H9 (cell line): ENCODE results near the gene ILK. TPM values are rescaled to one million over a fixed set of nuclear protein-coding genes. Genes with fewer than 3 reads are reported as not detected.

Experiments
- DNase-seq: peaks from one replicate; pipeline ENCODE4 v3.0.0-alpha.2; 2017
- H2AFZ ChIP-seq: one replicate; pipeline ENCODE4 v1.6.1; 2013; ENCODE audit warnings: mild to moderate bottlenecking, low read length, control low read depth, moderate library complexity
- H2AK5ac ChIP-seq: 2 replicates; pipeline ENCODE4 v1.6.1; 2013; ENCODE audit warnings: low read length, control low read depth, mixed read lengths; ENCODE audit not compliant: insufficient read length
- H2BK120ac ChIP-seq: one replicate; pipeline ENCODE4 v1.6.1; 2013; ENCODE audit warnings: low read depth, mild to moderate bottlenecking, low read length, control low read depth, inconsistent platforms; ENCODE audit not compliant: poor library complexity, severe bottlenecking
- H2BK12ac ChIP-seq: 2 replicates; pipeline ENCODE4 v1.6.1; 2013; ENCODE audit warnings: low read length, control low read depth, mixed read lengths, low read depth; ENCODE audit not compliant: insufficient read length
- H2BK15ac ChIP-seq: 2 replicates; pipeline ENCODE4 v1.6.1; 2013; ENCODE audit warnings: low read depth, low read length, control low read depth
- H2BK20ac ChIP-seq: one replicate; pipeline ENCODE4 v1.6.1; 2013; ENCODE audit warnings: low read depth, mild to moderate bottlenecking, low read length, control low read depth, inconsistent platforms; ENCODE audit not compliant: poor library complexity, severe bottlenecking
- H2BK5ac ChIP-seq: 2 replicates; pipeline ENCODE4 v1.6.1; 2013; ENCODE audit warnings: low read length, control low read depth, mixed read lengths; ENCODE audit not compliant: insufficient read length
- H3K14ac ChIP-seq: 2 replicates; pipeline ENCODE4 v1.6.1; 2013; ENCODE audit warnings: low read length, control low read depth; ENCODE audit not compliant: insufficient read depth
- H3K18ac ChIP-seq: 2 replicates; pipeline ENCODE4 v1.6.1; 2013; ENCODE audit warnings: low read depth, mild to moderate bottlenecking, mixed read lengths, low read length, control low read depth; ENCODE audit not compliant: insufficient read length
- H3K23ac ChIP-seq: 2 replicates; pipeline ENCODE4 v1.6.1; 2013; ENCODE audit warnings: low read length, control low read depth, mixed read lengths, low read depth; ENCODE audit not compliant: insufficient read length
- H3K23me2 ChIP-seq: 2 replicates; pipeline ENCODE4 v1.6.1; 2013; ENCODE audit warnings: low read depth, mild to moderate bottlenecking, mixed read lengths, low read length, control low read depth; ENCODE audit not compliant: insufficient read length, poor library complexity, severe bottlenecking
- H3K27ac ChIP-seq: 2 replicates; pipeline ENCODE4 v1.5.1; 2013; ENCODE audit warnings: low read length, control low read depth, mixed read lengths, low read depth; ENCODE audit not compliant: insufficient read length
- H3K27me3 ChIP-seq: 2 replicates; pipeline ENCODE4 v1.6.1; 2013; ENCODE audit warnings: low read length, control low read depth, inconsistent platforms; ENCODE audit not compliant: insufficient read depth
- H3K4ac ChIP-seq: 2 replicates; pipeline ENCODE4 v1.6.1; 2013; ENCODE audit warnings: low read depth, mild to moderate bottlenecking, control low read depth, inconsistent platforms, low read length, moderate library complexity
- H3K4me1 ChIP-seq: 2 replicates; pipeline ENCODE4 v1.6.1; 2013; ENCODE audit warnings: low read length, control low read depth, inconsistent platforms; ENCODE audit not compliant: insufficient read depth
- H3K4me2 ChIP-seq: 2 replicates; pipeline ENCODE4 v1.6.1; 2013; ENCODE audit warnings: low read length, control low read depth, mixed read lengths; ENCODE audit not compliant: insufficient read length, insufficient read depth
- H3K56ac ChIP-seq: 2 replicates; pipeline ENCODE4 v1.6.1; 2013; ENCODE audit warnings: low read depth, mild to moderate bottlenecking, mixed read lengths, low read length, control low read depth; ENCODE audit not compliant: insufficient read length
- H3K79me1 ChIP-seq: 2 replicates; pipeline ENCODE4 v1.6.1; 2013; ENCODE audit warnings: low read depth, mild to moderate bottlenecking, moderate library complexity, low read length, control low read depth, inconsistent platforms; ENCODE audit not compliant: insufficient read depth, poor library complexity, severe bottlenecking
- H3K79me2 ChIP-seq: 2 replicates; pipeline ENCODE4 v1.6.1; 2013; ENCODE audit warnings: low read length, control low read depth, inconsistent platforms; ENCODE audit not compliant: insufficient read depth
- H3K9ac ChIP-seq: 2 replicates; pipeline ENCODE4 v1.6.1; 2013; ENCODE audit warnings: low read length, control low read depth, mixed read lengths; ENCODE audit not compliant: insufficient read length; ENCODE audit errors: extremely low read depth
- H3K9me3 ChIP-seq: one replicate; pipeline ENCODE4 v1.6.1; 2013; ENCODE audit warnings: low read depth, low read length, inconsistent platforms; ENCODE audit not compliant: control insufficient read depth
- H3T11ph ChIP-seq: one replicate; pipeline ENCODE4 v1.6.1; 2013; ENCODE audit warnings: mild to moderate bottlenecking, low read length, control low read depth, inconsistent platforms
- H4K20me1 ChIP-seq: one replicate; pipeline ENCODE4 v1.6.1; 2013; ENCODE audit not compliant: control insufficient read depth, insufficient read length, insufficient read depth
- H4K5ac ChIP-seq: 2 replicates; pipeline ENCODE4 v1.6.1; 2013; ENCODE audit warnings: low read depth, mild to moderate bottlenecking, mixed read lengths, low read length, control low read depth; ENCODE audit not compliant: insufficient read length
- H4K8ac ChIP-seq: replicated peaks from 2 replicates; pipeline ENCODE4 v1.6.1; 2013; ENCODE audit warnings: low read length, control low read depth, mixed read lengths, low read depth; ENCODE audit not compliant: insufficient read length
- H4K91ac ChIP-seq: 2 replicates; pipeline ENCODE4 v1.6.1; 2013; ENCODE audit warnings: low read depth, mild to moderate bottlenecking, moderate library complexity, mixed read lengths, low read length, control low read depth; ENCODE audit not compliant: insufficient read length
- H3K27ac Mint-ChIP-seq, 3 experiments: 2 replicates in 2 of 3; 3 replicates in 1 of 3; pipeline ENCODE4 v1.8.0; 2020 to 2021; ENCODE audit warnings: mixed read lengths in 3 of 3, mild to moderate bottlenecking in 1 of 3, moderate library complexity in 1 of 3
- H3K27me3 Mint-ChIP-seq: 2 replicates; pipeline ENCODE4 v1.8.0; 2021; ENCODE audit warnings: low read depth, mild to moderate bottlenecking, moderate library complexity, mixed read lengths
- H3K36me3 Mint-ChIP-seq, 3 experiments: 2 replicates in 2 of 3; 3 replicates in 1 of 3; pipeline ENCODE4 v1.8.0; 2020 to 2021; ENCODE audit warnings: low read depth in 3 of 3, mixed read lengths in 3 of 3; ENCODE audit not compliant: insufficient read depth in 1 of 3
- H3K4me1 Mint-ChIP-seq, 2 experiments: 2 replicates each; pipeline ENCODE4 v1.8.0; 2020; ENCODE audit warnings: mixed read lengths in 2 of 2
- H3K4me3 Mint-ChIP-seq, 2 experiments: 2 replicates in 1 of 2; 3 replicates in 1 of 2; pipeline ENCODE4 v1.8.0; 2020 to 2021; ENCODE audit warnings: mild to moderate bottlenecking in 2 of 2, mixed read lengths in 2 of 2, moderate library complexity in 1 of 2
- H3K9me3 Mint-ChIP-seq, 2 experiments: 2 replicates in 1 of 2; 3 replicates in 1 of 2; pipeline ENCODE4 v1.8.0; 2020; ENCODE audit warnings: mild to moderate bottlenecking in 2 of 2, mixed read lengths in 2 of 2, moderate library complexity in 1 of 2
- CTCF ChIP-seq: fragments of 200-600 bp; sonication (generic); conservative IDR thresholded peaks from 3 replicates; pipeline ENCODE4 v1.8.0; 2021; ENCODE audit warnings: antibody characterized with exemption, mild to moderate bottlenecking
- WGBS: extraction: QIAGEN DNeasy Blood & Tissue Kit; methylation state at CpG from one replicate; pipeline ENCODE4 v1.1.7; 2013; ENCODE audit warnings: missing lambda C conversion rate, low lambda C conversion rate, mixed read lengths; ENCODE audit not compliant: insufficient read length; ENCODE audit errors: extremely low coverage; 5-methylcytosine and 5-hydroxymethylcytosine counted together
- total RNA-seq: library from RNA; stranded (reverse); gene quantifications from 2 replicates; pipeline ENCODE4 v1.2.1, GENCODE V29; 2021

ILK gene
- total RNA-seq, 1 experiment from 2014 or later: 100 TPM

DNA sequence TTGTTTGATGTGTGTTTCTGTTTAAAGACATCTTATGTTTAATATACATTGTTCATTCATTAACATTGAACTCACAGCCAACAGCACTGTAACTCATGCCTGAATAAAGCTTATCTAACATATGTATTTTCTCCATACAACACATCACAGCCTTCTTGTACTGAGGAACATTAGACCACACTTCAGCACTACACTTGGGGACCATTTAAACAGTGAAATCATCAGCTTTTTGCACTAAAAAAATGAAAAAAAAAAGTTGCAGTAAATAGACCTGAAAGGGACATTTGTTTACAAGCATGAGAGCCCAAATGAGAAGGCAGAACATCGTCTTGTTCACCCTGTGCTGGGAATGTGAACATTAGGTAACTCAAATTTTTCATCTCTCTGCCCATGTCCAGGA is 31.0 kb downstream of the ILK start:
- Histone ChIP-seq H2BK12ac (no peak overlapping the region), H3K14ac (no peak overlapping the region), H2AK5ac (no peak overlapping the region), H3K4ac (no peak overlapping the region), H4K5ac (no peak overlapping the region), H3K27ac (no peak overlapping the region), H3T11ph (no peak overlapping the region), H3K4me2 (no peak overlapping the region), H2BK20ac (no peak overlapping the region), H2BK5ac (no peak overlapping the region), H4K91ac (no peak overlapping the region), H4K20me1 (no peaks in the 10 kb centered on the region), H2BK15ac (no peak overlapping the region), H2BK120ac (no peak overlapping the region), H3K56ac (no peak overlapping the region), H3K9me3 (no peaks in the 10 kb centered on the region), H3K9ac (no peak overlapping the region), H3K79me1 (no peaks in the 10 kb centered on the region), H3K79me2 (no peaks in the 10 kb centered on the region), H3K4me1 (no peaks in the 10 kb centered on the region), H4K8ac (no peak overlapping the region), H3K18ac (no peak overlapping the region), H3K27me3 (peaks cover 13% of the 10 kb centered on the region; the same call in 1 of the 2 replicates), H3K23ac (no peak overlapping the region), H3K23me2 (peaks cover 9% of the 10 kb centered on the region), H2AFZ (no peak overlapping the region)
- Mint-ChIP-seq H3K27ac (no peak overlapping the region), H3K4me3 (no peak overlapping the region), H3K36me3 (peaks cover 0 to 13% (median 8%) of the 10 kb centered on the region in 3 experiments; a peak in 6 of 7 replicates), H3K4me1 (peaks cover 3% of the 10 kb centered on the region in 2 experiments; a peak in 2 of 4 replicates), H3K9me3 (no peaks in the 10 kb centered on the region), H3K27me3 (peaks cover 34% of the 10 kb centered on the region)
- WGBS: no CpG with 5 or more reads among the region's 1 CpG
- TF ChIP-seq CTCF: no peak
- DNase-seq: no peak
